Lower leg skin (tissue), 3 donors: ENCODE data around the gene TLK2.

Source experiments
- POLR2A ChIP-seq, 2 donors: fragments of 450-650 bp; IDR thresholded peaks; one replicate each; pipeline ENCODE4 v1.6.1; 2016 to 2017; ENCODE audit warnings: antibody characterized with exemption in 2 of 2, mild to moderate bottlenecking in 1 of 2, moderate library complexity in 1 of 2
- TF ChIP-seq, protein P1 (sequence below), 3 donors: fragments of 450-650 bp; IDR thresholded peaks; one replicate each; pipeline ENCODE4 v1.5.1; 2016; ENCODE audit warnings: antibody characterized with exemption in 3 of 3, mild to moderate bottlenecking in 3 of 3, moderate library complexity in 2 of 3

DNA sequence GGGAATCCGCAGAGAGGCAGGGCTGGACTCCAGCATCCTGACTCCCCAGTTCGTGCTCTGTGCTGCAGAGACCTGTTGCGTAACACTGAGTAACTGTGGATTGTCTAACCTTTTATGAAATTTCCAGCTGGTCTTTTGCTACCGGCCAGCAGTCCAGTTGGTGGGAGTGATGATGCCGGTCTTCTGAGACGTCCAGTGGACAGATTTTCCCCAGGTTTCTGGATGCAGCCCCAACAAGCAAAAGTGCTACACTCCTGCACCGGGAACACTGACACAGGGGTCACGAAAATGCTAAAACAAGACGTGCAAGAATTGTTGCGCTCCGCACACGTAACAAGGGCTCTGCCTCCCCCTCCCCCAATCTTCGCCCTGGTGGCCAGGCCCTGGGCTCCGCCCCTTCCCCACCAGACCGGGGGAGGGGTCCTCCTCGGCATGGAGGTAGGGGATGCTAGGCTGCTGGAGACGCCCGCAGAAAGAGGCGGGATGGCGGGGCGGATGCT, 148.1 kb downstream of the TLK2 start:
- no peak for TF ChIP-seq POLR2A (IDR thresholded peaks at IDR 0.05)
- TF ChIP-seq, protein P1, sequence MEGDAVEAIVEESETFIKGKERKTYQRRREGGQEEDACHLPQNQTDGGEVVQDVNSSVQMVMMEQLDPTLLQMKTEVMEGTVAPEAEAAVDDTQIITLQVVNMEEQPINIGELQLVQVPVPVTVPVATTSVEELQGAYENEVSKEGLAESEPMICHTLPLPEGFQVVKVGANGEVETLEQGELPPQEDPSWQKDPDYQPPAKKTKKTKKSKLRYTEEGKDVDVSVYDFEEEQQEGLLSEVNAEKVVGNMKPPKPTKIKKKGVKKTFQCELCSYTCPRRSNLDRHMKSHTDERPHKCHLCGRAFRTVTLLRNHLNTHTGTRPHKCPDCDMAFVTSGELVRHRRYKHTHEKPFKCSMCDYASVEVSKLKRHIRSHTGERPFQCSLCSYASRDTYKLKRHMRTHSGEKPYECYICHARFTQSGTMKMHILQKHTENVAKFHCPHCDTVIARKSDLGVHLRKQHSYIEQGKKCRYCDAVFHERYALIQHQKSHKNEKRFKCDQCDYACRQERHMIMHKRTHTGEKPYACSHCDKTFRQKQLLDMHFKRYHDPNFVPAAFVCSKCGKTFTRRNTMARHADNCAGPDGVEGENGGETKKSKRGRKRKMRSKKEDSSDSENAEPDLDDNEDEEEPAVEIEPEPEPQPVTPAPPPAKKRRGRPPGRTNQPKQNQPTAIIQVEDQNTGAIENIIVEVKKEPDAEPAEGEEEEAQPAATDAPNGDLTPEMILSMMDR (IDR thresholded peaks at IDR 0.05) = no peak
